ENCODE measurements around the gene CYP4A11.
"Not testable (repeated sequence)": the region's sequence is repeated elsewhere in the genome, so short reads cannot be mapped to it uniquely, and the experiment has no call there.

The CYP4A11 gene

GRCh38 chr1:46910790-46911189 lies 30.5 kb downstream of the CYP4A11 start:
- H3K4me3 ChIP-seq = no peak overlapping the region
- no peaks in the 10 kb centered on the region for H4K20me1 ChIP-seq
- H3K9me3 ChIP-seq (replicated peaks in 1 of 11) = peaks cover 20 to 48% (median 39%) of the 10 kb centered on the region in 11 experiments
- H3K9ac ChIP-seq = no peak overlapping the region
- no peak overlapping the region for H3K4me2 ChIP-seq
- no peak for TF ChIP-seq Cebpa-rat (IDR thresholded peaks at IDR 0.05)
- no peak overlapping the region for H3K27ac ChIP-seq
- no peaks in the 10 kb centered on the region for H3K36me3 ChIP-seq
- H3K4me1 ChIP-seq = no peaks in the 10 kb centered on the region
- no peaks in the 10 kb centered on the region for H3K27me3 ChIP-seq

- no peak overlapping the region for H3K4me2 ChIP-seq
- H3K9ac ChIP-seq = no peak overlapping the region
- H4K20me1 ChIP-seq = no peaks in the 10 kb centered on the region
- H3K36me3 ChIP-seq = no peaks in the 10 kb centered on the region
- no peaks in the 10 kb centered on the region for H3K27me3 ChIP-seq
- no peak overlapping the region for H3K4me3 ChIP-seq
- no peak overlapping the region for H3K27ac ChIP-seq
- no peaks in the 10 kb centered on the region for H3K4me1 ChIP-seq
- no peak for TF ChIP-seq Cebpa-rat (IDR thresholded peaks at IDR 0.05)
- peaks cover 20 to 55% (median 35%) of the 10 kb centered on the region in 11 experiments for H3K9me3 ChIP-seq (replicated peaks in 1 of 11)
Measured at GRCh38 chr1:46903481-46903880, 37.8 kb downstream of the CYP4A11 start.

GRCh38 chr1:46900401-46900800 lies 40.9 kb downstream of the CYP4A11 start:
- H3K9me3 ChIP-seq (replicated peaks in 1 of 11) = peaks cover 10 to 26% (median 14%) of the 10 kb centered on the region in 11 experiments
- H3K27ac ChIP-seq = no peak overlapping the region
- no peaks in the 10 kb centered on the region for H3K4me1 ChIP-seq
- no peaks in the 10 kb centered on the region for H4K20me1 ChIP-seq
- no peaks in the 10 kb centered on the region for H3K27me3 ChIP-seq
- no peak overlapping the region for H3K4me2 ChIP-seq
- no peak for TF ChIP-seq Cebpa-rat (IDR thresholded peaks at IDR 0.05)
- no peak overlapping the region for H3K4me3 ChIP-seq
- H3K36me3 ChIP-seq = no peaks in the 10 kb centered on the region
- no peak overlapping the region for H3K9ac ChIP-seq

GRCh38 chr1:46881656-46882055 lies 59.6 kb downstream of the CYP4A11 start:
- not testable (repeated sequence) for H3K4me1 ChIP-seq; H3K9ac ChIP-seq; H3K4me3 ChIP-seq; H3K27me3 ChIP-seq; H3K27ac ChIP-seq; H3K4me2 ChIP-seq; H3K9me3 ChIP-seq (replicated peaks in 1 of 11); H3K36me3 ChIP-seq; H4K20me1 ChIP-seq
